Thyroid gland (tissue), 4 donors: ENCODE measurements around the gene LARP6. TPM values are rescaled to one million over a fixed set of nuclear protein-coding genes. Genes with fewer than 3 reads are reported as not detected.

Experiments
- total RNA-seq, 4 donors: library from RNA; depleted of rRNA; stranded (reverse); fragments of >200 nt; gene quantifications; one replicate each; pipeline ENCODE4 v1.2.3, GENCODE V29; 2016

LARP6 gene
- total RNA-seq, 4 donors from 2014 or later = 70.8 to 123 (median 92.9) TPM

Other genes starting within 250 kb of the LARP6 start
- gene UACA, start 90.6 kb downstream of the LARP6 start, total RNA-seq = 100 to 1,000 TPM in 1 of 4 donors, 10 to 100 TPM in 3; 63.9 to 119 (median 92.4) TPM
- 1 to 10 TPM; 3.9 to 5.4 (median 4.9) TPM for gene THAP10, start 38.3 kb upstream of the LARP6 start, total RNA-seq
- 10 to 100 TPM in 3 of 4 donors, 1 to 10 TPM in 1; 8.3 to 16.1 (median 11.9) TPM for gene LRRC49, start 38.7 kb upstream of the LARP6 start, total RNA-seq